ENCODE results near the gene KIZ. TPM values are rescaled to one million over a fixed set of nuclear protein-coding genes. Genes with fewer than 3 reads are reported as not detected.
"Not testable (repeated sequence)": the region's sequence is repeated elsewhere in the genome, so short reads cannot be mapped to it uniquely, and the experiment has no call there.

The KIZ gene
- total and polyA plus RNA-seq, 7 donors: 5.1 to 291 (median 171) TPM

GRCh38 chr20:21247603-21248095 is 121.8 kb downstream of the KIZ start:
- H3K27ac ChIP-seq: not testable (repeated sequence)
- 78 to 92% methylated on average over 8 of the region's 8 CpGs for WGBS, 2 donors

GRCh38 chr20:21251278-21251677 is 125.4 kb downstream of the KIZ start:
- WGBS, 2 donors: 73 to 79% methylated on average over 6 of the region's 6 CpGs
- Histone ChIP-seq H3K36me3 (peaks cover 0 to 12% (median 2%) of the 10 kb centered on the region in 4 donors), H3K27ac (no peak overlapping the region), H3K27me3 (no peaks in the 10 kb centered on the region), H3K9me3 (no peaks in the 10 kb centered on the region), H3K4me1 (no peaks in the 10 kb centered on the region), H3K4me3 (no peak overlapping the region)
- TF ChIP-seq POLR2AphosphoS5 (IDR thresholded peaks at IDR 0.05) (no peak), POLR2A (IDR thresholded peaks at IDR 0.05) (no peak), EP300 (IDR thresholded peaks at IDR 0.05) (no peak), CTCF (IDR thresholded peaks at IDR 0.05) (no peak)
- DNase-seq: no peak
- intact Hi-C loops (cut with DNase I): no loop called here

More at GRCh38 chr20:21247603-21248095, 121.8 kb downstream of the KIZ start:
- TF ChIP-seq POLR2AphosphoS5 (IDR thresholded peaks at IDR 0.05): peak in 1 of 4 donors; percentile 7
- H3K27me3 ChIP-seq; H3K4me1 ChIP-seq; H3K9me3 ChIP-seq; intact Hi-C loops (cut with DNase I); DNase-seq; H3K4me3 ChIP-seq: not testable (repeated sequence)
- H3K36me3 ChIP-seq: peaks cover 11 to 47% (median 24%) of the 10 kb centered on the region in 4 donors

GRCh38 chr20:21257192-21257591 is 131.3 kb downstream of the KIZ start:
- Histone ChIP-seq H3K36me3 (no peaks in the 10 kb centered on the region), H3K4me1 (no peaks in the 10 kb centered on the region), H3K27me3 (no peaks in the 10 kb centered on the region), H3K27ac (no peak overlapping the region), H3K9me3 (no peaks in the 10 kb centered on the region), H3K4me3 (no peak overlapping the region)
- DNase-seq: no peak
- intact Hi-C loops (cut with DNase I): no loop called here
- WGBS, 2 donors: 65 to 75% methylated on average over 3 of the region's 3 CpGs
- TF ChIP-seq POLR2AphosphoS5 (IDR thresholded peaks at IDR 0.05) (no peak), CTCF (IDR thresholded peaks at IDR 0.05) (no peak), POLR2A (IDR thresholded peaks at IDR 0.05) (no peak), EP300 (IDR thresholded peaks at IDR 0.05) (no peak)

GRCh38 chr20:21258411-21258810 is 132.5 kb downstream of the KIZ start:
- Histone ChIP-seq H3K9me3 (no peaks in the 10 kb centered on the region), H3K27me3 (no peaks in the 10 kb centered on the region), H3K27ac (no peak overlapping the region), H3K4me3 (no peak overlapping the region), H3K36me3 (no peaks in the 10 kb centered on the region), H3K4me1 (no peaks in the 10 kb centered on the region)
- TF ChIP-seq CTCF (IDR thresholded peaks at IDR 0.05) (no peak), POLR2AphosphoS5 (IDR thresholded peaks at IDR 0.05) (no peak), POLR2A (IDR thresholded peaks at IDR 0.05) (no peak), EP300 (IDR thresholded peaks at IDR 0.05) (no peak)
- intact Hi-C loops (cut with DNase I): no loop called here
- no peak for DNase-seq
- 91% methylated on average over 6 of the region's 6 CpGs for WGBS, 2 donors

GRCh38 chr20:21259346-21259745 is 133.5 kb downstream of the KIZ start:
- Histone ChIP-seq H3K4me1 (no peaks in the 10 kb centered on the region), H3K36me3 (no peaks in the 10 kb centered on the region), H3K27ac (no peak overlapping the region), H3K9me3 (no peaks in the 10 kb centered on the region), H3K27me3 (no peaks in the 10 kb centered on the region), H3K4me3 (no peak overlapping the region)
- intact Hi-C loops (cut with DNase I): no loop called here
- DNase-seq: no peak
- 82 to 86% methylated on average over 8 of the region's 8 CpGs for WGBS, 2 donors
- no peak for TF ChIP-seq EP300 (IDR thresholded peaks at IDR 0.05)
- TF ChIP-seq POLR2AphosphoS5 (IDR thresholded peaks at IDR 0.05): no peak
- no peak for TF ChIP-seq CTCF (IDR thresholded peaks at IDR 0.05)
- TF ChIP-seq POLR2A (IDR thresholded peaks at IDR 0.05): no peak

Data from sigmoid colon (tissue), 7 donors.